SK-N-DZ (cell line): ENCODE measurements around the gene RIPOR2.

Experiments
- DNase-seq: peaks from one replicate; pipeline ENCODE4 v3.0.0-alpha.2; 2015; ENCODE audit warnings: low spot score

Gene RIPOR2

GRCh38 chr6:24848461-24848860 lies 87.3 kb downstream of the RIPOR2 start:
- DNase-seq, result no peak

DNA sequence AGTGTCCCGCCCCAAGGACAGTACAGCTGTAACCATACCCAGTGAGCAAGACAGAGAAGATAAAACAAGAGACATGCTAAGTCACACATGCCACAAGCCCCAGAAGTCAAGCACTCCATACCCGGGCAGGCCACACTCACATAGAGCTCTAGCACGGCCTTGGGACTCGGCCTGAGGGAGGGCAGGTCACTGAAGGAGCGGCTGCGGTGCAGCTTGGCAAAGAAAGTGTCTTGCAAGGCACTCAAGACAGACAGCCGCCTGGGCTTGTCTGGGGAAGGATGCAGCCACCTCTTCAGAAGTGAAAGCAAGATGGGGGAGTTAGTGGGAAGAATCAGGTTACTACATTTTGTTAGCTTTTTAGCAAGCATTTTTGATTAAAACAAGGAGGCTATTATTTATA lies 88.4 kb downstream of the RIPOR2 start:
- no peak for DNase-seq

GRCh38 chr6:24845578-24845977 lies 90.2 kb downstream of the RIPOR2 start:
- DNase-seq, result no peak

DNA sequence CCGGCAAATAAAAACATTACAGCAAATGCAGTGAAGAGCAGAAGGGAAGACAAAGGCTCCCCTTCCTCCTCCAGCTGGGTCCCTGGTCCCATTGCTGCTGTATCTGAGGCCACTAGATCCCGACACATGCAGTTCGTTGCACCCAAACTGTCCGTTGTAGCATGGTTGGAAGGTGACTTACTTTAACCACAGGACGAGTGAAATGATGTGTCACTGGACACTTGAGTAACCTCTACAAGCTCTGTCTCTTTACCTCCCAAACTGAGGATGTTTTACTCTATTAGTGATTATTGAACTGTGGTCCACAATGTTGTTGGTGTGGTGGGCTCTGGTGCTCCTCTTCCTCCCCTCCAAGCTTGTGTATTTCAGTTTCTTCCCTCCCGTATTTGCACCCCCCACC lies 90.9 kb downstream of the RIPOR2 start:
- DNase-seq, result no peak

- DNase-seq, result no peak
Measured at GRCh38 chr6:24844061-24844460, 91.7 kb downstream of the RIPOR2 start.

GRCh38 chr6:24840187-24840586 lies 95.6 kb downstream of the RIPOR2 start:
- DNase-seq, result no peak

DNA sequence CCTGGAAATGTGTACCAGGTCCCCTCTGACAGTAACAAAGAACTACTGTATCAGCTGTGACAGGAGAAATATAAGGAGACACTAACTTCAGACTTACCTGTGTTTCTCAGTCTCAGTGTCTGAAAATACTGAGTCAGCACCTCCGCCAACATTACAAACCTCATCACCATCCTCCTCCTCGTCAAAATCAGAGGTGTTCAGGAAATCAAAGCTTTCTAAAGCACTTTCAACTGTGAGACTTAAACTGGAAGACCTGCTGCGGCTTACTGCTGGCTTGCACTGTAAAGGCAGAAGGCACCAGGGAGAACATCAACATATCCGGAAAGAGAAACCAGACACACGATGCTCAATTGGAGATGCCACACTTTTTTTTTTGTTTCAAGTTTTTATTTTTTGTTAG lies 96.8 kb downstream of the RIPOR2 start:
- DNase-seq, result no peak

DNA sequence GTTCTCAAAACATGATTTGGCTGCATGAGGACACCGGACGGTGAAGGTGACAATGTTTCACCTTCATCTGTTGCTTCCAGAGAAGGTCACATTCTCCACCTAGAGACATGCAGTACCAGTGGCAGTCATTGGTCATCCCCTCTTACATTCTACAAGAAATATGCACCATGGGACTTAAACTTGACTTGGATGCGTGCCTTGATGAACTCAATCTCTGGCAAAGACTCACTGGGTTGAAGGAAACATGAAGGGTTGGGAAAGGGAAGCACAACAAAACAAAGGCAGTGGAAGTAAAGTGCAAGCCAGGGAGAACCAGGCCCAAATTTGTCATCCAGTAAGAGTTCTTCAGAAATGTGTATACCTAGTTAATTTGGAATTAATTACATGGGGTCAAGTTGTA lies 97.7 kb downstream of the RIPOR2 start:
- DNase-seq, result no peak

DNA sequence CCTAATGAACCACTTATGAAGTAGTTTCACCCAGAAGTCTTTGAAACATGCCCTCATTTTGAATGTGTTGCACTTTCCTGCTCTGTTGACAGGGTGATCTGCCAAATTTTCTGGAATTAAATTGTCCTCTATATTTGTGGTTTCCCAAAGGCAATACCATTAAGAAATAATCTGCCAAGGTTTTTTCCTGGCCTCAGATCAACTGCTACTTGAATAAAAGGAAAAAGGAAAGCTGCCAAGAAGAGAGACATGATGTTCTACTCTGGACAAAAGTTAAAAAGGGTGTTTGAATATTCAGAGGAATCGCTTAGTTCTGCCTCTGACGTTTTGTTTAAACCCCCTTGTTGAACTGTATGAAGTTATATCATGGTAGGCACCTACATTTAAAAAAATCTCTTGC lies 99.7 kb downstream of the RIPOR2 start:
- no peak for DNase-seq

GRCh38 chr6:24833711-24834386 lies 101.9 kb downstream of the RIPOR2 start:
- no peak for DNase-seq

DNA sequence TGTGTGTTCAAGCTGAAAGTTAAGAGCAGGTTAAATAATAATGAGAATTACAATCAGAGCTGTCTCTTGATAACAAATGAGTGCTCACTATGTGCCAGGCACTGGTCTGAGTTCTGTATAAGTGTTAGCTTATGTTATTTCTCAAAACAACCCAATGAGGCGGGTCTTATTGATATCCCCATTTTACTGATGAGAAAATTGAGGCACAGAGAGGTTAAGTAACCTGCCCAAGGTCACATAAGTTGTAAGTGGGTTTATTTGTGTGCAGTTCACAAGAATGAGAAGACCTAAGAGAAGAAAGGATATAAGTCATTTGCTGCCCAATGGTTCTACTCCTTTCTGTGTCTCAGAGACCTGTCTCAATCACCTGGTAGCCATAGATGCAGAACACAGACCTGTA lies 103.0 kb downstream of the RIPOR2 start:
- DNase-seq, result no peak

- DNase-seq, result no peak
Measured at GRCh38 chr6:24831771-24832716, 103.7 kb downstream of the RIPOR2 start.

DNA sequence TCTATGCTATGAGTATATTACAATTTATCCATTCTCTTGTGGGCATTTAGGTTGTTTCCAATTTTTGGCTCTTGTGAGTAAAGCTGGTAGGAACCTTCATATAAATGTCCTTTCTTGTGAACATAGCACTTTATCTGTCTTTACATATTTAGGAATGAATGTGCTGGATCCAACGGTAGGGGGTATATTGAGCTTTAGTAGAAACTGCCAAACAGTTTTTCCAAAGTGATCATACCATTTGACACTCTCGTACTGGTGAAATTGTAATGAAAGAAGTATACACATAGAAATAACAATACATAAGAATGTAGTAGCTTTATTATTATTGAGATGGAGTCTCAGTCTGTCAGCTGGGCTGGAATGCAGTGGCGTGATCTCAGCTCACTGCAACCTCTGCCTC lies 106.1 kb downstream of the RIPOR2 start:
- no peak for DNase-seq

- DNase-seq, result no peak
Measured at GRCh38 chr6:24827970-24828369, 107.8 kb downstream of the RIPOR2 start.

DNA sequence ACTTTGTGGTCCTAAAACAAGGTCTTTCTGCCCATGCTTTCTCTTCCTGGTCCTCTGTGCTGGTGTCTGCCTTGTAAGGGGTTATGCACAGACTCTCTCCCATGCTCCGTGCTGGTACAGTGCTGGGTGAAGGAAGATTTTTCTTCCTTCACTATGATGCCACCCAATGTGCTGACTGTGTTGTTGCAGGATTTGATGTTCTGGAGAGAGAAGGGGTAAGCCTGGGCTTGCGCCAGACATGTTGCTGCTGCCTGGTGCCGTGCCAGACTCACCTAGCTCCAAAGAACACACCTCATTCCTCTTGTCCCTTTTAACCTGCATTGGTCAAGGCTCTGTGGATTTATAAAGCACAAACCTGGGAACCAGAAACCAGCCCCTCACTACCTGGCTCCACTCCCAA lies 108.6 kb downstream of the RIPOR2 start:
- no peak for DNase-seq

DNA sequence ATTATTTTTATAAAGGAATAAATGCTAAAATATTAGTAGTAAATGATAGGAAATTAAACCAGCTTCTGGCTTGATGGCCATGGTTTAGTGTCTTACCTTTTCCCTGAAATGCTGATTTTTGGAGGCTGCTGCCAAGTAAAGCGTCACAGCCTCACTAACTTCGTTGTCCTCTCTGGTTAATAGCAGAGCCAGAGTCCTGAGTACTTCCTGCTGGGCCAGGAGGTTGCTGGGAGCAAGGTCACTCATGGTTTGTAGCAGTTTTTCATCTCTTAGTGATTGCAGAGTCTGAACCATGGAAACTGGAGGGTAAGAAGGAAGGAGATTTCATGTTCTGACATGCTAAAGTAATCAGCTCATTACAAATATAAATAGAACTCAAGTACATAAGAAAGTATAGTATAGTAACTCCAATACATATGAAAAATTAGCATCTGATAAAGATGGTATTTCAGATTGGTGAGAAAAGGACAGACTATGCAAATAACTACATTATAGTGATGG lies 110.6 kb downstream of the RIPOR2 start:
- no peak for DNase-seq

DNA sequence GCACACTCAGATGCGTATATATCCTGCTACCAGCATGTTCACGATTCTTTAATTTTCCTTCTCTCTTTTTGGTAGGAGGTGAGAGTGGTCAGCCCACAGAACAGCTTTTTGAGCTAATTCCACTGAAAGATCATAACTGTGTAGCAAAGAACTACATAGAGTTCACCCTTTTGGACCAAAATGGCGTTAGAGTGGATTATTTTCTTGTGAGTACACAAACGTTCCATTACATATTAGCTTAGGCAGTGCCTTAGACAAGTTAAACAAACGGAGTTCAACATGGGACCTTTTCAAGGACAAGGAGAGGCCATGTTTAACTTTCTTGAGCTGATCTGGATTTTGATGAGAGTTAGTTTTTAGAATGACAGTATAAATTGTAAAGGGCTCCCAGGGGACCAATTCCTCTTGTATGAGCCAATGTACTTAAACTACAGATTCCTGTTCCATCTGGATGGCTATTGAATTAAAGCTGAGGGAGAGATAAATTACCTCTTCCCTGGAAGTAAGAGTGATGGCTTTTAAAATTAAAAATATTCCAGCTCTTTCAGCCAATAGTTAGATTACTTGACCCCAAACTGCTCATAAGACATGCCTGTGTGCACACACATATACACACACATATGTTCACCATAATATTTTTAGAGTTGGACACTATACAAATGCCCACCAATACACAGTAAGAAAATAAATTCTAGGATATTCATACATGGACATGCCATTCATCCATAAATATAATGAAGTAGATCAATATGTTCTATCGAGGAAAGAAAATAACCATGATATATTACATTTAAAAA lies 111.4 kb downstream of the RIPOR2 start:
- peak; percentile 29 for DNase-seq

DNA sequence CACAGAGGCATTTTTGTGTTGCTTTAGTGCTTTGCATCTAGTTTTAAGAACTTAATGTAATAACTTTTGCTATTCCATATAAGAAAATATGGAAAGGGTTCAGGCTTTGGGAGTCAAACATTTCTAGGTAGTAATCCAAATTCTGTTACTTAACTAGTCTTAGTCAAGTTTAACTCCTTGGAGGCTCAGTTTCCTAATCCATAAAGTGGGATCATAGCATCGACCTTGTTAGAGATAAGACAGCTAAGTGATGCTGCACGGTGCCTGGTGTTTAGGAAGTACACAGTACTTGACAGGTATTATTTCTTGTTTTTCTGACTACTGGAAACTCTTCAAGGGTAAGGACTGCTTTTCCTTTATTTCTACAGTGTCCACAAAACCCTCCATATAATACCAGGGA lies 112.6 kb downstream of the RIPOR2 start:
- DNase-seq, result no peak

GRCh38 chr6:24822696-24823095 lies 113.1 kb downstream of the RIPOR2 start:
- DNase-seq, result no peak

DNA sequence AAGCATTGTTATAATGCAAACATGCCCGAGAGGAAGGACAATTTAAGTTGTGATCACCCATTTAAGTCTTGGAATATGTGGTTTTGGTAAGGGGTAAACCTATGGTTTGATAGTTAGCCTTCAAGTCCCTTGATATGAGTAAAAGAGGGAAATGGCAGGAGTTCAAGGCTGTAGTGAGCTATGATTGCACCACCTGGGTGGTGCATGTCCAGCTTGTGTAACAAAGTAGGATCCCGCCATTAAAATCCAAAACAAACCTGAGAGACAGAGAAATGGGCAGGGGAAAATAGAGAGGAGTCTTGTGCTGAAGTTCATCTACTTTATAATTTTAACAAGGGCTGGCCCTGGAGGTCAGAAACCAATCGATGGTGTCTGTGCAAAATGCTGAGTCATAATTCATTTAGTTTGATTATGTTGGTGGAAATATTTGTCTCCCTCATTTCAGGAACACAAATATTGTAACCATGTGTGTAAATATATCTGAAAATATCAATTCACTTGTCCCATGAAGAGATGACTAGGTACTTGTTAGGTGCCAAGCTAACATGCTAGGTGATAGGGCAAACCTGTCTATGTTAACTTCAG lies 113.8 kb downstream of the RIPOR2 start:
- DNase-seq, result no peak

- DNase-seq, result no peak
Measured at GRCh38 chr6:24818346-24818745, 117.4 kb downstream of the RIPOR2 start.

DNA sequence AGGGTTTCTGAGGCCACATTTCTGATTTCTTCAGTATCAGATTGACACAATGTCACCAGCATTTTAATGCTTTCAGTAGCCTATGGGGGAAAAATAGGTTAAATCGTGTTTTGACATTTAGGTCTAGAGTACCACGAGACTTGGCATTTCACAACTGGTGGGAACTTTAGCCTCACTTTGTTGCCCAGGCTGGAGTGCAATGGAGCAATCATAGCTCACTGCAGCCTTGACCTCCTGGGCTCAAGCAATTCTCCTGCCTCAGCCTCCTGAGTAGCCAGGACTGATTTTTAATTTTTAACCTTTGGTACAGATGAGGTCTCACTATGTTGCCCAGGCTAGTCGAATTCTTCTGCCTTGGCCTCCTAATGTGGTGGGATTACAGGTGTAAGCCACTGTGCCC lies 126.0 kb downstream of the RIPOR2 start:
- DNase-seq, result no peak
